Calu3 (cell line): Measurements from ENCODE around the gene FOXA3. TPM values are rescaled to one million over a fixed set of nuclear protein-coding genes. Genes with fewer than 3 reads are reported as not detected.

Experiments
- BruUV-seq: library from RNA; stranded (reverse); fragments of 400-500 nt; replicated peaks from 2 replicates; lab custom pipeline; 2021; lab: Mats Ljungman, UMichigan
- CTCF ChIA-PET: fragments of 300-600 bp; sonication (Branson Sonifier 250); formaldehyde crosslinking; loops from one replicate; lab custom pipeline; 2022; ENCODE audit warnings: antibody characterized with exemption; lab: Charles Lee
- DNase-seq: peaks from one replicate; pipeline ENCODE4 v3.0.0; 2022
- H3K27ac Mint-ChIP-seq: one replicate; pipeline ENCODE4 v1.8.0; 2022; ENCODE audit warnings: mixed read lengths; ENCODE audit not compliant: unreplicated experiment
- H3K27me3 Mint-ChIP-seq: one replicate; pipeline ENCODE4 v1.8.0; 2022; ENCODE audit warnings: mixed read lengths; ENCODE audit not compliant: unreplicated experiment
- H3K36me3 Mint-ChIP-seq: one replicate; pipeline ENCODE4 v1.8.0; 2022; ENCODE audit warnings: mild to moderate bottlenecking, moderate library complexity, mixed read lengths; ENCODE audit not compliant: insufficient read depth, unreplicated experiment
- H3K4me1 Mint-ChIP-seq: one replicate; pipeline ENCODE4 v1.8.0; 2022; ENCODE audit warnings: mild to moderate bottlenecking, low read depth, mixed read lengths; ENCODE audit not compliant: unreplicated experiment
- H3K4me3 Mint-ChIP-seq: one replicate; pipeline ENCODE4 v1.8.0; 2022; ENCODE audit warnings: mild to moderate bottlenecking, low read depth, moderate library complexity, mixed read lengths; ENCODE audit not compliant: unreplicated experiment
- H3K9me3 Mint-ChIP-seq: one replicate; pipeline ENCODE4 v1.8.0; 2022; ENCODE audit warnings: low read depth, mixed read lengths; ENCODE audit not compliant: unreplicated experiment
- intact Hi-C: fragments of 100-400 bp; cut with micrococcal nuclease; formaldehyde crosslinking; loops from one replicate; pipeline ENCODE4 v1.10.0; 2022; ENCODE audit not compliant: unreplicated experiment
- total RNA-seq: library from RNA; stranded (reverse); gene quantifications from 2 replicates; pipeline ENCODE4 v1.2.3, GENCODE V29; 2022
- TF ChIP-seq, protein P1 (sequence below): fragments of 200-600 bp; IDR thresholded peaks from one replicate; pipeline ENCODE4 v1.8.0; 2022; ENCODE audit warnings: antibody characterized with exemption; ENCODE audit not compliant: unreplicated experiment

Gene FOXA3
- total RNA-seq, 1 experiment from 2014 or later: 12.1 TPM

DNA sequence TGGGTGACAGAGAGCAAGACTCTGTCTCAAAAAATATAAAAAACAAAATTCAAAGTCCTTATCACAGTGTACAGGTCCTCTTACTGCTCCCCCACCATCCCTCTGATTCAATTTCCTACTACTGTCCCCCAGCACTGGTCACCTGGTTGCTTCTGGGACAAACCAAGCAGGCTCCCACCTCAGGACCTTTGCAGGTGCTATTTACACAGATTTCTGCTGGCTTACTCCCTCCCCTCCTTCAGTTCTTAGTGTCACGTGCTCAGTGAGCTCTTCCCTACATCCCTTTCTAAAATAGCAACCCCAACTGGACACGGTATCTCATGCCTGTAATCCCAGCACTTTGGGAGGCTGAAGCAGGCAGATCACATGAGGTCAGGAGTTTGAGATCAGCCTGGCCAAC lies 15.8 kb downstream of the FOXA3 start:
- Mint-ChIP-seq H3K27me3 (no peaks in the 10 kb centered on the region), H3K4me3 (no peak overlapping the region), H3K9me3 (no peaks in the 10 kb centered on the region), H3K4me1 (peaks cover 60% of the 10 kb centered on the region), H3K36me3 (peaks cover 42% of the 10 kb centered on the region), H3K27ac (no peak overlapping the region)
- intact Hi-C loops: no loop called here
- no TSS peak for BruUV-seq
- no peak for DNase-seq
- TF ChIP-seq, protein P1, sequence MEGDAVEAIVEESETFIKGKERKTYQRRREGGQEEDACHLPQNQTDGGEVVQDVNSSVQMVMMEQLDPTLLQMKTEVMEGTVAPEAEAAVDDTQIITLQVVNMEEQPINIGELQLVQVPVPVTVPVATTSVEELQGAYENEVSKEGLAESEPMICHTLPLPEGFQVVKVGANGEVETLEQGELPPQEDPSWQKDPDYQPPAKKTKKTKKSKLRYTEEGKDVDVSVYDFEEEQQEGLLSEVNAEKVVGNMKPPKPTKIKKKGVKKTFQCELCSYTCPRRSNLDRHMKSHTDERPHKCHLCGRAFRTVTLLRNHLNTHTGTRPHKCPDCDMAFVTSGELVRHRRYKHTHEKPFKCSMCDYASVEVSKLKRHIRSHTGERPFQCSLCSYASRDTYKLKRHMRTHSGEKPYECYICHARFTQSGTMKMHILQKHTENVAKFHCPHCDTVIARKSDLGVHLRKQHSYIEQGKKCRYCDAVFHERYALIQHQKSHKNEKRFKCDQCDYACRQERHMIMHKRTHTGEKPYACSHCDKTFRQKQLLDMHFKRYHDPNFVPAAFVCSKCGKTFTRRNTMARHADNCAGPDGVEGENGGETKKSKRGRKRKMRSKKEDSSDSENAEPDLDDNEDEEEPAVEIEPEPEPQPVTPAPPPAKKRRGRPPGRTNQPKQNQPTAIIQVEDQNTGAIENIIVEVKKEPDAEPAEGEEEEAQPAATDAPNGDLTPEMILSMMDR: no peak
- CTCF ChIA-PET: interaction anchor here (0.7 to 4.2 kb wide), 3 partner anchors 16 to 299 kb away, joined by 3 to 56 read pairs (median 3); partner anchors contain the start of genes FOXA3 and SYMPK

DNA sequence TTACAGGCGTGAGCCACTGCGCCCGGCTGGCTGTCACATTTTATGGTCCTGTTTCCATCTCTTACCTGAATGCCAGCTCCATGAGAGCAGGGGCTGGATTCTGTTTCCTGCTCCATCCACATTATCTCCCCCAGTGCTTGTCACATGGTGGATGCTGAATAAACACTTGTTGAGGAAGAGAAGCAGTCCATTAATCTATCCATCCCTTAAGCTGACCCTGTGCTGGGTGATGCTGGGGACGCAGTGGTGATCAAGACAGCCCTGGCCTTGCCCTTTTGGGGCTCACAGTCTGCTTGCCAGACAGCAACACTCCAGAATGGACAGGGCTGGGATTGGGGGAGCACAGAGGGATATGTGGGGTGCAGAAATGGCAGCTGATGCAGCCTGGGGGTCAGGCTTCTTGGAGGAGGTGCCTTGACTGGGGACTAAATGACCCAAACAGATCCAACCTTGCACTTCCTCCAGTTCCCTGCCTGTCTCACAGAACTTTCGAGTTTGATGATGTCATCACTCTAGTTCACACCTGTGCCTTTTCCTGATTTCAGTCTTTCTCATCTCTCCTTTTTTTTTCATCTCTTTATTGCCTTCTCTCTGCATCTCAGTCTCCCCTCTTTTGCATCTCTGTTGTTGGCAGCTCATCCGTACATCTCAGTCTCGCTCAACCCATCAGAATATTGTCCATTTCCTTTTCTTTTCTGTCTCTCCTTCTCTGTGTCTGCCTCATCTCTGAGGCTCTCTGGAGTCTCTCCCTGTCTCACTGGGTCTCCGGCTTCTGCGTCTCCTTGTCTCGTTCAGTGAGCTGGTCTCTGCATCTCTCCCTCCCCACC lies 17.2 kb downstream of the FOXA3 start:
- Mint-ChIP-seq H3K4me3 (peak overlapping the region; percentile 70), H3K36me3 (peaks cover 49% of the 10 kb centered on the region), H3K27ac (peak overlapping the region; percentile 23), H3K27me3 (no peaks in the 10 kb centered on the region), H3K4me1 (peaks cover 54% of the 10 kb centered on the region), H3K9me3 (no peaks in the 10 kb centered on the region)
- CTCF ChIA-PET: interaction anchor here (0.8 to 4.2 kb wide), 7 partner anchors 15 to 135 kb away, joined by 3 to 56 read pairs (median 8); partner anchors contain the start of genes CCDC61, FOXA3, SIX5 and SYMPK
- no peak for DNase-seq
- TF ChIP-seq, protein P1: no peak
- no TSS peak for BruUV-seq
- intact Hi-C loops: no loop called here

DNA sequence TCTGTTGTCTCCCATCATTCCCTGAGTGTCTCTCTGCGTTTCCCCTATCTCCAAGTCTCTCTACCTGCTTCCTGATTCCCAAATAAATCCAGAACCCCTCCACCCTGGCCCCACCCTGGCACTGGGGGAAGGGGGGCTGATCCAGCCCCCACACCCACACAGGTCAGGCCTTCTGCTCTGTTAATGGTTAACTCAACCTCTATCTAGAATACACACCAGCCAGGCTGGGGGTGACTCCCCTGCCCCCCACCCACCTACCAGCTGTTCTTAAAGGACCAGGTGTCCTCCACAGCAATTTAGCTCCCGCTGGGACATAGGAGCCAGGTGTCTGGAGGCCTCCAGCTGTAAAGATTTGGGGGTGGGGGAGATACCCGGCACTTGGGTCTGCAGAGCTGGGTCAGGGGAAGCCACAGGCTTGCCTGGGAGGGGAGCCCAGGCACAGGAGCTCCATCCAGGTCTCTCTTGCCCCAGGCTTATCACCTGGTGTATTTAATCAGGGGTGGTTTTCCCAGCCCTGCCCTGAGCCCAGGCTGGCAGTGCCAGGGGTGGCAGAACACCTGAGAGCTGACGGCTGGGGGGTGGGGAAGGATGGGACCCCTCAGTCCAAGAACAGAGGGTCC lies 17.9 kb downstream of the FOXA3 start:
- Mint-ChIP-seq H3K27me3 (no peaks in the 10 kb centered on the region), H3K36me3 (peaks cover 52% of the 10 kb centered on the region), H3K4me3 (peak overlapping the region; percentile 70), H3K9me3 (no peaks in the 10 kb centered on the region), H3K4me1 (peaks cover 50% of the 10 kb centered on the region), H3K27ac (peak overlapping the region; percentile 23)
- intact Hi-C loops: loop anchor here (1.0 kb wide), 2 partner anchors 18 to 65 kb away; partner anchors contain the start of gene FOXA3
- CTCF ChIA-PET: interaction anchor here (0.6 to 4.2 kb wide), 10 partner anchors 16 to 135 kb away, joined by 3 to 56 read pairs (median 4); partner anchors contain the start of genes CCDC61, FOXA3, SIX5 and SYMPK
- TF ChIP-seq, protein P1: no peak
- peak; percentile 61 for DNase-seq
- BruUV-seq: no TSS peak
